Neural cell (in vitro differentiated cells): ENCODE results near the gene SMAD9.

ENCODE experiments used
- EP300 ChIP-seq: fragments of 450-650 bp; conservative IDR thresholded peaks from 2 replicates; pipeline ENCODE4 v1.6.1; 2014; ENCODE audit warnings: antibody characterized with exemption, mild to moderate bottlenecking, moderate library complexity; ENCODE audit not compliant: poor library complexity, severe bottlenecking
- EZH2 ChIP-seq: fragments of 200-600, 300-800 bp; shearing (Covaris generic), sonication (generic); IDR thresholded peaks from 2 replicates; pipeline ENCODE4 v1.6.1; 2014; ENCODE audit warnings: antibody characterized with exemption, low read length, borderline replicate concordance, mild to moderate bottlenecking; ENCODE audit not compliant: insufficient read depth, poor library complexity, severe bottlenecking
- POLR2AphosphoS5 ChIP-seq: IDR thresholded peaks from 2 replicates; pipeline ENCODE4 v1.6.1; 2012
- REST ChIP-seq: IDR thresholded peaks from 2 replicates; pipeline ENCODE4 v1.6.1; 2012; ENCODE audit warnings: borderline replicate concordance
- TAF1 ChIP-seq: IDR thresholded peaks from 2 replicates; pipeline ENCODE4 v1.6.1; 2012; ENCODE audit warnings: low read depth
- TF ChIP-seq, protein P1 (sequence below): fragments of 450-650 bp; IDR thresholded peaks from 2 replicates; pipeline ENCODE4 v1.5.1; 2014; ENCODE audit warnings: antibody characterized with exemption, mild to moderate bottlenecking, moderate library complexity; ENCODE audit not compliant: poor library complexity, severe bottlenecking

DNA sequence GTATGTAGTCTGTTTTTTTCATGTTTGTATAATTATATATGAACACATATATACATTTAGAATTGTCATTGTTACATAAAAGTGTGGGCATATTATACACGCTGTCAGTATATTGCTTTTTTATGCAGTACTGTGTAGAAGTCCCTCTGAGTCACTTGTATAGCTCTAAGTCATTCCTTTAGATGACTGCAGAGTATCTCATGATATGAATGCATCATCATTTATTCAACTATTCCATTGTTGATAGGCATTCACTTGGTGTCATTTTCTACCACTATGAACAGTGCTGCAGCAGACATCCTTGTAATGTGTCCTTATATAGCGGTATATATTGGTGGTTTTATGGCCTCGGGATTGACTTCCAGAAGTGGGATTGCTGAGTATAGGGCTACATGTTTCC, 85.7 kb downstream of the SMAD9 start:
- TF ChIP-seq, protein P1, sequence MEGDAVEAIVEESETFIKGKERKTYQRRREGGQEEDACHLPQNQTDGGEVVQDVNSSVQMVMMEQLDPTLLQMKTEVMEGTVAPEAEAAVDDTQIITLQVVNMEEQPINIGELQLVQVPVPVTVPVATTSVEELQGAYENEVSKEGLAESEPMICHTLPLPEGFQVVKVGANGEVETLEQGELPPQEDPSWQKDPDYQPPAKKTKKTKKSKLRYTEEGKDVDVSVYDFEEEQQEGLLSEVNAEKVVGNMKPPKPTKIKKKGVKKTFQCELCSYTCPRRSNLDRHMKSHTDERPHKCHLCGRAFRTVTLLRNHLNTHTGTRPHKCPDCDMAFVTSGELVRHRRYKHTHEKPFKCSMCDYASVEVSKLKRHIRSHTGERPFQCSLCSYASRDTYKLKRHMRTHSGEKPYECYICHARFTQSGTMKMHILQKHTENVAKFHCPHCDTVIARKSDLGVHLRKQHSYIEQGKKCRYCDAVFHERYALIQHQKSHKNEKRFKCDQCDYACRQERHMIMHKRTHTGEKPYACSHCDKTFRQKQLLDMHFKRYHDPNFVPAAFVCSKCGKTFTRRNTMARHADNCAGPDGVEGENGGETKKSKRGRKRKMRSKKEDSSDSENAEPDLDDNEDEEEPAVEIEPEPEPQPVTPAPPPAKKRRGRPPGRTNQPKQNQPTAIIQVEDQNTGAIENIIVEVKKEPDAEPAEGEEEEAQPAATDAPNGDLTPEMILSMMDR: no peak
- TF ChIP-seq POLR2AphosphoS5: no peak
- no peak for TF ChIP-seq EZH2
- TF ChIP-seq EP300: no peak
- no peak for TF ChIP-seq TAF1
- TF ChIP-seq REST: no peak
